A673 (cell line): ENCODE data around the gene RTN4RL2.

Experiments used
- CTCF ChIP-seq: fragments of 300-800, 200-600 bp; sonication (generic); conservative IDR thresholded peaks from 2 replicates; pipeline ENCODE4 v1.5.1; 2017; ENCODE audit warnings: low read depth, mild to moderate bottlenecking, antibody characterized with exemption, low read length, moderate library complexity, mixed read lengths
- EZH2 ChIP-seq: fragments of 200-600 bp; sonication (generic); IDR thresholded peaks from 2 replicates; pipeline ENCODE4 v1.6.1; 2017; ENCODE audit warnings: borderline replicate concordance, low read depth, mild to moderate bottlenecking, mixed read lengths, antibody characterized with exemption, low read length; ENCODE audit not compliant: poor library complexity, severe bottlenecking

- TF ChIP-seq CTCF (no peak), EZH2 (no peak)
Observed at GRCh38 chr11:57468276-57468675, 7.9 kb downstream of the RTN4RL2 start.
